NCI-H2171 treated with DMSO at 0.1 percent for 48 hours (cell line): ENCODE data around the gene CEBPA.
A peak's percentile ranks its signal among the peaks of the same experiment; 100 is the strongest.
"Not testable (repeated sequence)": the region's sequence is repeated elsewhere in the genome, so short reads cannot be mapped to it uniquely, and the experiment has no call there.

ENCODE experiments used
- DNase-seq: peaks from one replicate; lab custom pipeline; 2025; lab: John Stamatoyannopoulos, UW

The CEBPA gene

GRCh38 chr19:33300009-33300893 lies 2.1 kb downstream of the CEBPA start:
- DNase-seq = no peak

DNA sequence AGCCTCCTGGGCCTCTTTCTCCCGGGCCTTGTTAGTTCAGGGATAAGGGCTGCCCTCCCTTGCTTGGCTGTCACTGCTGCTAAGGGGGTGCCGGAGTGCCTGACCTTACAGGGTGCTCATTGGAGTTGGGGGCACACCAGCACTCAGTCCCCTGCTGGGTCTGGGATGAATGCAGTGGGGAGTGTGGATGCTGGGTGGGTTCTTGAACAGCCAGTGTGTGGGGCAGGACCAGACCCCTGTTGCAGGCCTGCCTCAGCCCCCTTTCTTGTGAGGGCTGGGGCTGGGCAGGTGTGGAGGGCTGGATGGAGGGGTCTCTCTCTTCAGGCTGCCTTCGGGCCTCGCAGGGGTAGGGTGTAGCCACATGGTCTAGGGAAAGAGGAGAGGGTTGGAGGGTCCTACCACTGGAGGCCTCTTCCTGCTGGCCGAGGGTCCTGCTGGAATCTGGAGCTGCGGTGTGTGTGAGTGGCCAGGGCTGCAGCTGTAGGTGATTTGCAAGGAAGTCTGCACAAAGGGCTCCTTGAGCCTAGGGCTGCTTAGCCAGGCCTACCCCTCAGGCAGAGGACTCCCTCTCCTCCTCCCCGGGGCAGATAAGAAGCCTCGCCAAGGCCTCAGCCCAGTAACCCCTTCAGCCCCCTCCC lies 3.2 kb downstream of the CEBPA start:
- no peak for DNase-seq

- no peak for DNase-seq
Measured at GRCh38 chr19:33298146-33298911, 4.0 kb downstream of the CEBPA start.

GRCh38 chr19:33297401-33298145 lies 4.8 kb downstream of the CEBPA start:
- peak; percentile 79 for DNase-seq

DNA sequence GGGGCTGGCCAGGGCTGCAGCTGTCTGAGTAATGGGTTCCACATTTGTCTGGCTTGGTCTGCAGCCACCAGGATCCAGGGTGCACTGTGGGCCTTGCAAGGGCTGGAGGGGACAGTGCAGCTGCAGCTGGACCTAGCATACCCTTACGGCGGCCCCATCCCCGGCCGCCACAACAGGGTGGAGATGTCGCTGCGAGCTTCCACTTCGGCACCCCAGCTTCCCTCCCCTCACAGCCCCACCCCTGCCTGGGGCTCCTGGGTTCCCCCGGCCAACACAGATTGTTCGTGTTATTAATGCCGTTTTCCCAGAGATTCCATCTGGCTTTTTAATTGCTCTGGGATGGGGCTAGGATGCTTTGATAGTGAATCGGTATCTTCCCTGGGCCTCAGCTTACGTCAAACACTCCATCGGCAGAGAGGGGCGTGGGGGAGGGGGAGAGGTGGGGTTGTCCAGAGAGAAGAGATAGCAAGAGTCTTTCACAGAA lies 5.8 kb downstream of the CEBPA start:
- DNase-seq = peak; percentile 77

GRCh38 chr19:33295621-33296487 lies 6.5 kb downstream of the CEBPA start:
- DNase-seq = no peak

DNA sequence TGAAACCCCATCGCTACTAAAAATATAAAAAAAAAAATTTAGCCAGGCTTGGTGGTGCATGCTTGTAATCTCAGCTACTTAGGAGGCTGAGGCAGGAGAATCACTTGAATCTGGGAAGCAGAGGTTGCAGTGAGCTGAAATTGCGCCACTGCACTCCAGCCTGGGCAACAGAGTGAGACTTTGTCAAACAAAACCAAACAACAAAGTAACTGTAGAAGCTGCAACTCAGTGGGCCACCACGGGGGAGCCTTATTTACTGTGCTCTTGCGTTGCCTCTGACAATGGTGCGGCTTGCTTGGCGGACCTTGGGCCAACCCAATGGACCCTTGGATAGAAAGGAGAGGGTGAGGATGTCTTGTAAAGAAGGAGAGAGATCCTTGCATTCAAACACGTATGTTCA lies 7.3 kb downstream of the CEBPA start:
- not testable (repeated sequence) for DNase-seq

DNA sequence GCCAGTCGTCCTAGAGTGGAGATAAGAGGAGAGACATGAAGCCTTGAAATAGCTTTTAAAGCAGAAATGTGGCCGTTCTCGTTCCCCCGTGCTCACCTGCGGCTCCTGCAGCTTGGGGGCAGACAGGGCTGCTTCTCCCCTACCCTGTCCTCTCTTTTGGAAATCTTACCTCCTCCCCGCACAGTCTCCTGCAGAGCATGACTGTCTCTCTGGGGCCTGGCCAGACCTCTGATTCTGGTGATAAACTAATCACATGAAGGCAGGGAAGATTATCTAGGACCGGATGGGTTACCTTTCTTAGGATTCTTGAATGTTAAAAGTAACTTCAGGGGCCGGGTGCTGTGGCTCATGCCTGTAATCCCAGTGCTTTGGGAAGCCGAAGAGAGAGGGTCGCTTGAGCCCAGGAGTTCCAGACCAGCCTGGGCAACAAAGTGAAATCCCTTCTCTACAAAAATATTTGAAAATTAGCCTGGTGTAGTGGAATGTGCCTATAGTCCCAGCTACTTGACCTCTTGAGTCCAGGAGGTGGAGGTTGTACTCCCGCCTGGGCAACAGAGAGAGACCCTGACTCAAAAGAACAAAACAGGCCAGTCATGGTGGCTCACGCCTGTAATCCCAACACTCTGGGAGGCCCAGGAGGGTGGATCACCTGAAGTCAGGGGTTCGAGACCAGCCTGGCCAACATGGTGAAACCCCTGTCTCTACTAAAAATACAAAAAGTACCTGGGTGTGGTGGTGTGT lies 8.1 kb downstream of the CEBPA start:
- no peak for DNase-seq

GRCh38 chr19:33293255-33294057 lies 8.9 kb downstream of the CEBPA start:
- no peak for DNase-seq

- no peak for DNase-seq
Measured at GRCh38 chr19:33292595-33293254, 9.6 kb downstream of the CEBPA start.

DNA sequence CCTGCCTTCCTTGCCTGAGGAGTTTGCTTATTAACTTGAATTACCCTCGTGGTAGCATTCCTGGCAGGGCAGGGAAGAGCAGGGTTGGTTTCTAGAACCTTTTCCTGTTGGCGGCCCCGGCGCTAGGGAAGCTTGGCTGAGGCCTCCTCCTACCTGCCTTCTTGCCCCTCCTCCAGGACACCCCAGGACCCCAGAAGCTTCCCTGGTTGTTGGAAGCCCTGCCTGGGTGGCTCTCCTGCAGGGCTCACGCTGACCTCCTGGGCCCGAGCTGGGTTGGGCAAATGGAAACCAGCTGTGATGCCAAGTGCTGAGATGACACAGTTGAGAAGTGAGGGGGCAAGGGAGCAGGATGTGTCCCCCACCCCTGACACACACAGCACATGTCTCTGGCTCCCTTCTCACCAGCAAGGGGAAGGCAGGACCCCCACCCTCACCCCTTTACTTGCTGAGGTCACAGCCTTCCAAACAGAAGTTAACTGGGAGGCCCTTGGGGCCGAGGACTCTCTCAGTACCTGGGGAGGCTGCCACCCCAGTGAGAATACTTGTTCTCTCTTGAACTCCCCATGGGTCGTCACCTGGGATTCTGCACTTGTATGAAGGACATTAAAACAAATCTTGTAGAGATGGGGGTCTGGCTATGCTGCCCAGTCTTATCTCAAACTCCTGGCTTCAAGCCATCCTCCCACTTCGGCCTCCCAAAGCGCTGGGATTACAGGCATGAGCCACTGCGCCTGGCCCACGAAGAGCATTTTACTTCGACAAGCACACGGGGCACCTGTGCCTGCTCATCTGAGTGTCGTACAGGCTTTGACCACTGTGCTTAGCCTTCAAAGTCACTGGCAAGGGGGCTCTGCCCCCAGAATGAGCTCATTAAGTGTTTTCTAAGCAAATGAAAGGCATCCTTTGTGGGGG lies 10.5 kb downstream of the CEBPA start:
- DNase-seq = no peak

DNA sequence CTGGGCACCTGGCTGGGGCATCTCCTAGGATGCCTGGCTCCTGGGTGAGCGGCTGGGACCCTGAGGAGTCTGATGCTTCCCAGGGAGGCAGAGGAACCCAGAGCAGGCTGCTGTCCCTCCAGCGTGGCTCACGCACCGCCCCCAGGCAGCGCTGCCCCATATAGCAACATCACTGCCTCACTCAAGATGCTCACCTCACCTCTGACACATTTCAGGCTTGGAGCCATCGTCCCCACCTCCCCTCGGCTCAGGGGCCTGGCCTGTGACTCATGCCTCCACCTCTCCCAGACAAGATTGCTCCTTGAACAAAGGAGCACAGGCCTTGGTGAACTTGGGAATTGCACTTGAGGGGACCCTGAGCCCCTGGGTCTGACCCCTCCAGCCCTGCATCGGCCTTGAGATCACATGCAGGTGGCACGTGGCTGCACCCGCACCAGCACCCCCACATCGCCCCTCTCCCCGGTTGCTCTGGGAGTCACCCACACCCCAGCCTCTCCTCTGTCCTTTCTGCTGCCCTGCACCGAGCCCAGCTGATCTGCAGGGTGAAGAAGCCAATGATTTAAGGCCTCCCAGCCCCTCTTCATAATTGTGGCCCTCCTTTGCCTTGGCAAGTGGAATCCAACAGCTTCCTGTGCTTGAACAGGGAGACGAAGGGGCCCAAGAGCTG lies 11.2 kb downstream of the CEBPA start:
- no peak for DNase-seq

GRCh38 chr19:33290082-33290815 lies 12.1 kb downstream of the CEBPA start:
- DNase-seq = no peak

DNA sequence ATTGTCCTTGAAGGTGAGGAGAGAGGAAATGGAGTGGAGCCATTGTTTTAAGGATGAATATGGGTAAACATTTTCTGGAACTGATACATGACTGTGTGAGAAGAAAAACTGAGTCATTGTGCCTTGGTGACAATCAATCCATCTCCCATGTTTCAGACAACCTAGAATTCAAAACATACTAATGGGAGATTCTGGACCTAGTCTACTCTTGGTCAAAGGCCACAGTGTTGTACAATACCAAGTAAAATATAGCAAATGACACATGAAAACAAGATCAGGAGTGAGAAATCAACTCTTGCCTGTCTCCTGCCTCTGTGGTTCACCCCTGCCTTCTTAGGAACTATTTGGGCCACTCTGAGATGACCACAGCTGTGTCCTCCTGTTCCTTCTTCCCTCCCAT lies 13.1 kb downstream of the CEBPA start:
- DNase-seq = no peak

DNA sequence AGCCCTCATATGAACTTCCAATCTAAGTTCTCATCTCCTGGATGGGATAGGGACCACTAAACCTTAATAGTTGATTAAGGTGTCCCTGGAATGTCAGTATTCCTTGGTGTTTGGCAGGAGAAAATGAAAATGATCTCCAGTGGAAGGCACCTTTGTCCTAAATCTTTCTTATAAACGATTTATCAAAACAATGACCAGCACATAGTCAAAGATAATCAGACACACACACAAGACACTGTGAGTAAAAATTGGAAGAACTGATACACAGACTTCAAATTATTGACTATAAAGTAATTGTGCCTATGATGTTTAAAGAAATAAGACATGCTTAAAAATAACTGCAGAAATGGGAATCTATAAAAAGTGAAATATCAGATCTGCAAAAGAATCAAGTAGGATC lies 13.7 kb downstream of the CEBPA start:
- DNase-seq = no peak

- no peak for DNase-seq
Measured at GRCh38 chr19:33287927-33288326, 14.4 kb downstream of the CEBPA start.
